NCI-H82 treated with DMSO at 0.1 percent for 48 hours (cell line): ENCODE results near the gene OR11A1.
"Not testable (repeated sequence)": the region's sequence is repeated elsewhere in the genome, so short reads cannot be mapped to it uniquely, and the experiment has no call there.

Source experiments
- DNase-seq: peaks from one replicate; lab custom pipeline; 2025; ENCODE audit not compliant: unreplicated experiment; lab: John Stamatoyannopoulos, UW

The OR11A1 gene

DNA sequence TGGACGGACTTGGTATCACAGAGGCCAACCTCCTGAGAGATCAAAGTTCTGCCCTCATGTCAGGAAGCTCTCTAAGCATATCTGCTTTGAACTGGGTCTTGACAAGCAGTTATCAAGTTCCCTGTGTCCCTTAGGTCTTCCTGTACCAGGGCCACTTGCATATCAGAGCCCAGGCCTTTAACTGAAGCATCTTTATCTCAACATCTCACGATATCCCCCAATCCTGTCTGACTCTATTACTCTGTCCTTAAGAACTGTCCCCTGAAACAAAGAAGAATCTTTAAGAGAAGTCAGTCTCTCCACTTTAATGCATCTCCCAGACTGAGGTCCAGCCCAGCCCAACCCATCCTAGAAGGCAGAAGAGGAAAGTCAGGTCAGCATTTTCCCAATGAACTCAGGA, 22.7 kb upstream of the OR11A1 start:
- no peak for DNase-seq

DNA sequence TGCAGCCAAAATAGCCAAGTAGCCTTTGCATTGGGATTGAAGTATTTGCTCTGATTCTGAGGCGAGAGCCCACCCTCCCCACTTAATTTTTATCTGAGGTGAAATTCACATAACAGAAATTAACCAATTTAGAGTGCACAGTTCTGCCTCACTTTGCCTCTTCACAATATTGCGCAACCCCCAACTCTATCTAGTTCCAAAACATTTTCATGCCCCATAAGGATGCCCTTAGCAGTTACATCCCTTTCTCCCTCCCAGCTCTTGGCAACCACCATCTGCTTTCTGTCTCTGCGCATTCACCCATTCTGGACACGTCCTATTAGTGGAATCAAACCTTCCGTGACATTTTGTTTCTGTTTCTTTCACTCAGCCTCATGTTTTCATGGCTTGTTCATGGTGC, 21.9 kb upstream of the OR11A1 start:
- DNase-seq = no peak

DNA sequence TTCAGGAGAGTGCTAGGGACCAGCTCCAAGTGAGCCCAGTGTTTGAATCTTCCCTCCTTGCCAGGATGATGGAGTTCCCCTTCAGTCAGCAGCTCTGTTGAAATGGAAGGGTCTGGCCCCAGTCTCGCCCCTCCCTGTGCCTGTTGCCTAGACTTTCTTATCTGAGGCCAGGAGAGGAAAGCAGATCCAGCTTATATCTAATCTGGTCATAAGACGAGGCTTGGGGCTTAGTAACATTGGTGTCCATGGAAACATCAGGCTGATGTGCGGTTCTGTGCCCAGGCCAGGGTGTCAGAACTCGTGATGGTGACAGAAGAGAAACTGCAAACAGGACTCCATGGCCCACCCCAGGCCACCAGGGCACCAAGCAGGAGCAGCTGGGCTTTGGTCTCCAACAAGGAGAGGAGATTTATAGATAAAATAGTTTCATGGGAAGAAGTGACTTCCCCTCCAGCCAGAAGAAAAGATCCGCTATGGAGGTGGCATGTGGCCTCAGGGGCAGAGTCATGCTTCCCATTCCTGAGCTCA, 21.1 kb upstream of the OR11A1 start:
- no peak for DNase-seq

DNA sequence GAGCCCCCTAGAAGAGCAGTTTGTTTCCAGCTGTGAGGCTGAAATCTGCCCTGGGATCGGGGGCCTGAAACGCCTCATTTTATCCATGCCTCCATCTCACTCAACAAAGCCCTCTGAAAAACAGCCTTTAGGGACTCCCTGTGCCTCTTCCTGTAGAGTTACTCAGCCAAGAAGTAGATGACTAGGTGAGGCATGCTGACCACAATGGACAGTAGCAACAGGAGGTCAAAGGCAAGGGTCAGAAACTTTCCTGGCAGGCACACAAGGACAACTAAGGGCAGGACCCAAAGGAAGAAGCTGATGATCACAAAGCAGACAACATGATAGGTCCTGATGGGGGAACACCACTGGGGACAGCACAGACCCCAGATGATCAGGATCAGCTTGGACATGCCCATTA, 18.1 kb upstream of the OR11A1 start:
- no peak for DNase-seq

DNA sequence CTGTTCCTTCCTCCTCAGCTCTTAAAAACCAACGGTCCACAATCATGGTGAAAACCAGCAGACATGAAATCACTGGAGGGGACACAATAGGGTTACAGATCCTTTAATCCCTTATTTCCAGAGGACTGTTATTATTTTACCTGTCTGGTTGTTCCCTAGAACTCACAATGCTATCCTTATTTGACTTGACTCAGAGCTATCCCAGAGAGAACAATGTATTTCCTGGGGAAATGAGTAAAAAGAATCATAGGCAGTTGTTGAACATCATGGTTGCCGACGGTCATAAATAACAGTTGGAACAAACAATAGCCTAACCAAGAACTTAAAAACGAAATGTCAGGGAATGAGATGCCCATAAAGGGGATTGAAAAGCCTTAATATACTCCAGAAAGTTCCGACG, 9.4 kb upstream of the OR11A1 start:
- DNase-seq = no peak

DNA sequence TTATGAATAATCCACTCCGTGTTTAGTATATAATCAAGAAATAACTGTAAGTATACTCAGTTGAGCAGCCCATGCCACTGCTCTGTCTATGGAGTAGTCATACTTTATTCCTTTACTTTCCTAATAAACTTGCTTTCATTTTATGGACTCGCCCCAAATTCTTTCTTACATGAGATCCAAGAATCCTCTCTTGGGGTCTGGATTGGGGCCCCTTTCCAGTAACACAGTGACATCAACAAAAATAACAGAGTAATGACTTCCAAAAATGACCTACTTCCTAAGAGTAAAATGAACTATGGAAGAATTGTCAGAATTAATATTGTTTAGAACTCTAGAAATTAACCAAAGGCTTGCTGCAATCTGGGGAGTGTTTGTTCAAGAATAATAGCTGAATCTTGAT, 8.9 kb upstream of the OR11A1 start:
- no peak for DNase-seq

DNA sequence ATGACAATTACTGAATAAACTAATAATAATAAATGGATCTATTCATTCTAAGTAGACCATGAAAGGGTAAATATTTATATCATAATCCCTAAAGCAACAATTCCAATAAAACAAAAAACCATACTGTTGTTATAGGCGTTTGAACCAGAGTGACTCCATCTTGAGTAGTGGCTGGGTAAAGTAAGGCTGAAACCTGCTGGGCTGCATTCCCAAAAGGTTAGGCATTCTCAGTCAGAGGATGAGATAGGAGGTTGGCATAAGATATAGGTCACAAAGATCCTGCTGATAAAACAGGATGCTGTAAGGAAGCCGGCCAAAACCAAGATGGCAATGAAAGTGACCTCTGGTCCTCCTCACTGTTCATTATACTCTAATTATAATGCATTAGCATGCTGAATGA, 8.4 kb upstream of the OR11A1 start:
- DNase-seq = no peak

DNA sequence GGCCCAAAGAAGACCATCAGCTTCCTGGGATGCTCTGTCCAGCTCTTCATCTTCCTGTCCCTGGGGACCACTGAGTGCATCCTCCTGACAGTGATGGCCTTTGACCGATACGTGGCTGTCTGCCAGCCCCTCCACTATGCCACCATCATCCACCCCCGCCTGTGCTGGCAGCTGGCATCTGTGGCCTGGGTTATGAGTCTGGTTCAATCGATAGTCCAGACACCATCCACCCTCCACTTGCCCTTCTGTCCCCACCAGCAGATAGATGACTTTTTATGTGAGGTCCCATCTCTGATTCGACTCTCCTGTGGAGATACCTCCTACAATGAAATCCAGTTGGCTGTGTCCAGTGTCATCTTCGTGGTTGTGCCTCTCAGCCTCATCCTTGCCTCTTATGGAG, 5.2 kb upstream of the OR11A1 start:
- DNase-seq = no peak

DNA sequence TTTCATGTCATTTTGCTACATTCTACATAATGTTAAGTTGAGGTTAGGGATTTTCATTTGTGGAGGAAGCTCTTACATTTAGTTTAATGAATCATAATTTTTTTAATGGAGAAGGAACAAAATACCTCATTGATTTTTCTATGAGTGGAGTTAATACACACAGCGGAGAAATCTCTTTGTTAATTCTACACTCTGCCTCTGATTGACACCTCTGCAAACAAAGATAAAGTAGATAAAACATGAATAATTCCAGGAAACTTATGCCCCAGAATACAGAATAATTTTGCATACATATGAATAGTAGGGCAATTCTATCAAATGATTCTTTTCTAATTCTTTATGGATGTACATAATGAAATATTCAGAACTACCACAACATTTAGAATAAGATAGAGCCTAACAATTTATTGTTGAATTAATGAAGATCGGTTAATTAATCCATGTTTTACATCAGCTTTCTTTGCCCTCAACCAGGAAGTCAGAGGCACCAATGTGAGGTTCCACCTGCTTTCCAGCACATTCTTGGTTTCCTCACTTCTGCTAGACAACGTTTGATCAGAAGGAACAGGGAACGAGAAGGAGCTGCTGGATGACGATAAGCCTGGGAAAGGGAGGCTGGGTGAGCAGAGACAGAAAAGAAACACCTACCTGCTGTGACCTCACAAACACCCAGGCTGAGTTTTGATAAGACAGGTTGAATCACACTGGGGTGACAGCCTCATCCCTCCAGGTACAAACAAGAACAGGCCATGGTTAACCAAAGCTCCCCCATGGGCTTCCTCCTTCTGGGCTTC, 4.3 kb upstream of the OR11A1 start:
- DNase-seq = no peak

DNA sequence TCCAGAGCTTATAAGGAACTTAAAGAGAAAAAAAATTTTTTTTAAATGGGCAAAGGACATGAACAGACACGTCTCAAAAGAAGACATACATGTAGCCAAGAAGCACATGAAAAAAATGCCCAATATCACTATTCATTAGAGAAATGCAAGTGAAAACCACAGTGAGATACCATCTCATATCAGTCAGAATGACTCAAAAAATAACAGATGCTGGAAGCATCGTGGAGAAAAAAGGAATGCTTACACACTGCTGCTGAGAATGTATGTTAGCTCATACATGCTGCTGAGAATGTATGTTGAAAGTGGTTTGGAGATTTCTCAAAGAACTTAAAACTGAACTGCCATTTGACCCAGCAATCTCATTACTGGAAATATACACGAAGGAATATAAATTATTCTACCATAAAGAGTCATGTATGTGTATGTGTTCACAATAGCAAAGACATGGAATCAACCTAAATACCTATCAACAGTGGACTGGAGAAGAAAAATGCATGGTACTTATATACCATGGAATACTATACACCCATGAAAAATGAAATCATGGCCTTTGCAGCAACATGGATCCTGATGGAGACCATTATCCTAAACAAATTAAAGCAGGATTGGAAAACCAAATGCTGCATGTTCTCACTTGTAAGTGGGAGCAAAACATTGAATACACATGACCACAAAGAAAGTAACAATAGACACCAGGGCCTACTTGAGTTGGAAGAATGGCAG, 5.2 kb downstream of the OR11A1 start:
- DNase-seq = no peak

DNA sequence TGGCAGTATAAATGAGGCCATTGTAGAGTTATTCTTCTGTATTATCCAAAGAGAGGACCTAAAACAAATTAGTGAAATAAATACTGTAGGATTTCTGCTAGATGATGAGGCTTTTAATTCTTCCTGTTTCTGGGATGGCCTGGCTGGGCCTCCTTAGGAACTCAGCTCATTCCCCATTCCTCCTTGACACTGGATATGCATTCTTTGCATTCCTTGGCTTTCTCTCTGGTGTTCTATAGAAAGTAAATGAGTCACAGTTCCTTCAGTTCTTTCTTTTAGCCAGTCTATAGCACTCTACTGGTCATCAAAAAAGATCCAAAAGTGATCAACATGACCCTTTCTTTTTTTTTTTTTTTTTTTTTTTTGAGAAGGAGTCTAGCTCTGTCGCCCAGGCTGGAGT, 9.2 kb downstream of the OR11A1 start:
- no peak for DNase-seq

DNA sequence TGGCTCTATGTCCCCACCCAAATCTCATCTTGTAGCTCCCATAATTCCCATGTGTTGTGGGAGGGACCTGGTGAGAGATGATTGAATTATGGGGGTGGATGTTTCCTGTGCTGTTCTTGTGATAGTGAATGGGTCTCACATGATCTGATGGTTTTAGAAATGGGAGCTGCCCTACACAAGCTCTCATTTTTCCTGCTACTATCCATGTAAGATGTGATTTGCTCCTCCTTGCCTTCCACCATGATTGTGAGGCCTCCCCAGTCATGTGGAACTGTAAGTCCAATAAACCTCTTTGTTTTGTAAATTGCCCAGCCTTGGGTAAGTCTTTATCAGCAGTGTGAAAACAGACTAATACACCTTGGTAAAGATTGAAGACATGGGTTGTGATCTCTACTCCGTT, 12.8 kb downstream of the OR11A1 start:
- not testable (repeated sequence) for DNase-seq

DNA sequence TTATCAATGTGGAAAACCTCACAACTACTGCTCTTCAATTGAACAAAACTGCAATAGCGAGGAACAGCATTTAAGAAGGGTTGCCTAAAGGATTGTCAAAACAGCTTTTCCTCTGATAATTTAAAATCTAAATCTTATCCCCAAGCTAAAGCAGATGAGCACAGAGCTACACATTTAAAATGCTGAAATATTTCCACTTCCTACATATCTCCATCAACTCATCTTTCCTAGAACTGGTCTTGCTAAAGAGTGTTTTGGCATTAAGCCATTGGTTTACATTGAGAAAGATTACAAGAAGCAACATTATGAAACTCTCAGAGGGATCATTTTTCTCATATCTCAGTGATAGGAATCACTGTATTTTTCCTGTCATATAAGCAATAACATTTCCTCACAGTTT, 14.2 kb downstream of the OR11A1 start:
- DNase-seq = no peak

DNA sequence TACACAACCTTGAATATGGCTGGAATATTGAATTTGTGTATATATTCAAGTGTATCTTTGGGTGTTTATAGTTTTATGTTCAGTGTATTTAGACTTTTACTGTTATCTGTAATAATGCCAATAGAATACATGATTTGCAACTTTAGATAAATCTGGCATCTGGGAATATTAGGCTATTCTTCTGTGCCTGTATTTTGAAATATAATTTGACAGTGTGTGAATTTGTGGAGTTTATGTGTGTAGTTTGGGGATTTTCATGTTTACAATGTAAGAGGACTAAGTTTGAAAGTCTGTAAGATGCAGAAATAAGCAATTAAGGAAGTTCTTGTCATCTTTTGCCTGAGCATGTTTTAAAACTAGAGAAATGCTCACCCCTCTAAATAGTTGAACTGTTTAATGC, 17.9 kb downstream of the OR11A1 start, which contains the start of gene OR10C1:
Gene OR10C1 (plus strand): TSS at position 301 of the 400 bp plus-strand sequence. CDS start 710 bp downstream, outside the sequence.
- no peak for DNase-seq

DNA sequence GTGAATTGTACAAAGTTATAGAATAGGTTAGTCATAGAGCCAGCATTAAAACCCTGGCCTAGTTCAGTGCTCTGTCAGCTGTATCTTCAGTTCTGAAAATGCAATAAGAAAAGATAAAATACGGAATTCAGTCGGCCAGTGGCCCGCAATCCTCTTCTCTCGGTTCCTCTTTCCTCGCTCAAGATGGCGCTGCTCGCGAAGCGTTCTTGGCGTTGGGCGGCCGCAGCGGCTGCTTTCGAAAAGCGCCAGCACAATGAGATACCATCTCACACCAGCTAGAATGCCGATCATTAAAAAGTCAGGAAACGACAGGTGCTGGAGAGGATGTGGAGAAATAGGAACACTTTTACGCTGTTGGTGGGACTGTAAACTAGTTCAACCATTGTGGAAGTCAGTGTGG, 20.1 kb downstream of the OR11A1 start:
- not testable (repeated sequence) for DNase-seq

DNA sequence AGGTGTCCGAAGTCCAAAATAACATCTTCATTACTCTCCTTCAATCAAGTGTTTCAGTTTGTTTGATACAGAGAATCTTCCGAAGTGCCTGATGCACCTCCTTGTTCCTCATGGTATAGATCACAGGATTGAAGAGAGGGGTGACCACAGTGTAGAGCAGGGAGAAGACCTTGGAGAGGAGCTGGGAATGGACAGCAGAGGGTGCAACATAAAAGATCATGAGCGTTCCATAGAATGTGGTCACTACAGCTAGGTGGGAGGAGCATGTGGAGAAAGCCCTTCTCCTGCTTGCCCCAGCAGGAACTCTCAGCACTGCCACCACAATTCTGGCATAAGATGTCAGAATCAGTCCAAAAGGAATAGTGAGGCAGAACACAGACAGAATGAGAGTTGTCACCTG, 30.2 kb downstream of the OR11A1 start:
- no peak for DNase-seq

DNA sequence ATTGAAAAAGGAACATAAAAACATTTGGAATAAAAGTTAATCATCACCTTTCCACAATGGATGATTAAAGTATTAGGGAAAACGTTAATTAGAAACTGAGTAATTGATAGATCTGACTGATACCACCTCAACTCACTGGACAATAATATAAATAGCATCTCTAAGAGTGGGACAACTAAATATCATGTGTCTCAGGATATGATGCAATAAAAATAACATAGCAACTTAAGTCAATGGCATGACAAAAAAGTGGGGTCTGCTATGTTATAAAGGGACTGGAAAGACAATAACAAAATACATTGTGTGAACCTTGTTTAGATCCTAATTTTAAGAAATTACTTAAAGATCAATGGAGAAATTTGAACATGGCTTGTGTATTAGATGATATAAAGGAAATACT, 31.8 kb downstream of the OR11A1 start:
- DNase-seq = no peak

DNA sequence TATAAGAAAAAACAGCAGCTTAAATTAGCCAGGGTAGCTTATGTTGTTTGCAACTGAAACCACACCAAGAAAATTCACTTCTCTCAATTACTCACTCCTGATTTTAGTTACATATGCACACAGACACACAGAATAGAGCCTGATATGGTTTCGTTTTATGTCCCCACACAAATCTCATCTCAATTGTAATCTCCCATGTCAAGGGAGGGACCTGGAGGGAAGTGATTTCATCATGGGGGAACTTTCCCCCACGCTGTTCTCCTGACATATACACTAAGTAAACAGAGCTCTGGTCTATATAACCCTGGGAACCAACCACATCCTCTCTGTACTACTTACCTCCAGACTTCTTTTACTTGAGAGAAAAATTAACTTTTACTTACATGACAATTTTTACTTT, 32.3 kb downstream of the OR11A1 start:
- no peak for DNase-seq

DNA sequence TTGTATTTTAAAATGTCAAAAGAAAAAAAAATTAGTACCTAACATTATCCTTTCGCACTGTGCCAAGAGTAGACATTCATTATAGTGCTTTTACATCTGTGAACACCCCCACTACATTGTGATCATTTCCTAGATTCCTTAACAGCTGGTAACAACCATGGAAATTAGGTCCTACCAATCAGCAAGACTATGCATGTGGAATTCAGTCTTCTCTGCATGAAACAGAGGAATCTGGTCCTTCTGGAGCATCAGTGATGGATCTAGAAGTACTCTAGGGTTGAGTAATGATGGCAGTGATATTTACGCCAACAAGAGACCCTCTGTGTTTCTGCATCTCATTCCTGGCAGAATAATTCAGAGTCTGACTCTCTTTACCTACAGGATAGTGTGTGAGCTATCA, 32.7 kb downstream of the OR11A1 start:
- DNase-seq = no peak

DNA sequence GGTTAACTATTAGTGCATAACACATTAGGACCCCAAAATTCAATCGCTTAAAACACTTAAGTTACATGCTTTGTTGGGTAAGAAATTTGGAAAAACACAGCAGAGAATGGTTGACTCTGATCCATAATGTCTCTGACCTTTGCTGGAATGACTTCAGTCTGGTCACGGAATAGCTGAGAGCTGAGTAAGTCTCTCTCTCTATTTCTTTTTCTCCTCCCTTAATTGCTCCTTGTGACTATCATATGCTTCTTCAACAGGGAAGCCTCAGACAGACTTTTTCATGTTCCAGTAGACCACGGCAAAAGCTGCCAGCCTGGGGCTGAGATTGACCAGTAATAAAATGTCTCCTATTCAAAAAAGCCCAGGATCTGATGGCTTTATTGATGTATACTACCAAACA, 37.4 kb downstream of the OR11A1 start:
- DNase-seq = no peak

DNA sequence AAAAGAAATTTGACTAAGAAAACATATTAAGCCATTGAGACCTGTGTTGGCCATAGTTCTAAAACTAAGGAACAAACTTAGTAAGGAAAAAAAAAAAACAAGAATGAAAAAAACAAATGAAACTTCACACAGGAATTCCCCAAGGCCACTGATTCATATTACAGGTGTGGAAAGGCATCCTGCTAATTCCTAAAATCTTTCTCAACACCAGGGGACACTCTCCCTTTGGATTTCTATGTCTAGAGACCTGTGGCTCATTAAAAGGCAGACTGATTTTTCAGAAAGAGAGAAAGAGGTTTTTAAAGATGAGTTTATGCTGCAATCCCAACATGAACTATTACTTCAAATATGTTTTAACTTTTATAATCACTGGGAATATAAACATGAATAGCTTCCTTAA, 42.3 kb downstream of the OR11A1 start, which contains the start of gene OR12D1:
Gene OR12D1 (plus strand): TSS at position 341 of the 400 bp plus-strand sequence.
- DNase-seq = no peak

DNA sequence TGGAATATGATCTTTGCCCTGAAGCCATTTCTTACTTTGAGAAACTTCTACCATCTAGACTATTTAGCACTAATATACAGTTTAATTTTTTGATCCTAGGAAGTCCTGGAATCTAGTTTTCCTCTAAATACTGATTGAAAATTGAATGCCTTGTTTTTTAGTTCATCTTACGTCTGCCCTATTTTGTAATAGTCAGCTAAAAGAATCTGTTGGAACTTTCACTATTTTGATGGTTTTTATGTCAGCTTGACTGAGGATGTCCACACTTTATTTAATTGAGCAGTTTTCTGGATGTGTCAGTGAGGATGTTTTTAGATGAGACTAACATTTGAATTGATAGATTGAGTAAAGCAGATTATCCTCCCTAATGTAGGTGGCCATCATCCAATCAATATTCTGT, 53.1 kb downstream of the OR11A1 start:
- no peak for DNase-seq
